Stimulated activated naive CD4-positive, alpha-beta T cell treated with Interleukin-2 at 50 U/mL for 16 hours (primary cell): ENCODE results near the gene EMILIN3.

Experiments used
- DNase-seq: peaks from one replicate; lab custom pipeline; 2025; lab: John Stamatoyannopoulos, UW

Gene EMILIN3

DNA sequence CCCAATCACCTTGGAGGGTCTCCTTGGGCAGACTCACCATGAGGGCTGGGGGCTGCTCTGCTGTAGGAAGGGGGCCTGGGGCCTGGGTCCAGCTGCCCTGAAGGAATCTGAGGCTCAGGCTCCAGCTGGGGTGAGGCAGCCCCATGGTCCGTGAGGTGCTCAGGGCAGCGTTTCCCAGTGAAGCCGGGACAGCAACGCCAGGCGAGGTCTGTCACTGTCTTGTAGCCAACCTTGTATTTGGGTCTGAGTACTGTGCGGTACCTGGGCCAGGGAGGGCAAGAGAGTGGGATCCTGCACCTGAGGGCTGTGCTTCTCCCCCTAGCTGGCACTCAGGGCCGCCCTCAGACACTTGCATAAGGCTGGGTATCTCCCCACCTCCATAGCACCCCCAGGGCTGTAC, 3.0 kb downstream of the EMILIN3 start:
- DNase-seq, result no peak

DNA sequence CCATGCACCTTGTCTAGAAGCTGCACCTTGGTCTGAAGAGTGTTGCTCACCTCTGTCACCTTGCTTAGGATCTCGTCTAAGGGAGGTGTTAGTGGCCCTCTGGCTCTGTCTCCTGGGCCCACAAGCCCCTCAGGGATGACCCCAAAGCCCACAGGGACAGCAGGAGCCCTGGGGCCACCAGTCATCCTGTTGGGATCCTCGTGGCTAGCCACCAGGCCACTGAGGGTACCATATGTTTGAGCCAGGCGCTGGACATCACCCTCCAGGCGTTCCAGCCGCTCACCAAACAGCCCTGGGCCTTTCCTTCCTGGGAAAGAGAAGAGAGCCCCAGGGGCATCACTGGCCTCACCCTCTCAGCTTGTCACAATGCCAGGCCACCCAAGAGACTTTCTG, 3.9 kb downstream of the EMILIN3 start:
- DNase-seq, result no peak

GRCh38 chr20:41361757-41362747, 4.6 kb downstream of the EMILIN3 start:
- no peak for DNase-seq

DNA sequence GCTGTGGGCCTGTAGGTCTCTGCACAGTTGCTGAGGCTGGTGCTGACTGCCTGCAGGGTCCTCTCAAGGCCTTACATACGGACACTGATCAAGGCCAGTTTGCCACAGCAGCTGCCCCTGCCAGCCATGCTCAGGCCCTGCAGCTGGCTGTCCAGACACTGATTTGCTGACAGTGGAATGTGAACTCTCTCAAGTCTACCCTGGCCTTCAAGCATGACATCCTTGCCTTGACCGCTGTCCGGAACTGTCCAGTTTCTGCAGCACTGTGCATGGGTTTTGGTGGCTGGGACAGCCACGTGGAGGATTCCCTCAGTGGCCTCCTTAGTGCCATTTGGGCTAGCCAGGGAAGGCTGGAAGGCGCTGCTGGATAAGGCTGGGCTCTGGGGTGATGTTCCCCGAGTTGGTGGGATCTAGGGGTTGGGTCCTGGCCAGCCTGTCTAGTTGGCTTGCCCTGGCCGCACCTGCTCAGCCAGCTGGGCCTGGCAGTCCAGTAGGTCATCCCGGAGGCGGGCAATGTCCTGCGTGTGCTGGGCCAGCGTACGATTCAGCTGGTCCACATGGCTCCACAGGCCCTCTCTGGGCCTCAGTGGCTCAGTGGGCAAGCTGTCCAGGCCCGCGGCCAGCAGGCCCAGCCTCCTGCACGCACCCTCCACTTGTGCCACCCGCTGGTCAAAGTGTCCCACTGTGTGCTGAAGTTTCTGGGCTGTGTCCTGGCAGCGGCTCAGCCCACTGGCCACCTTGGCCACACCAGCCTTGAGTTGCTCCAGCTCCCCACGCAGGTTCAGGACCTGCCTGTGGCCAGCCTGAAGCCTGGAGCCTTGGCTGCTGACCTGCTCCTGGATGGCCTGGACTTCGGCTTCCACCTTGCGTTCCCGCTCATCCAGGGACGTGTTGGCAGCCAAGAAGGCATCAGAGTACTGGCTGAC, 5.5 kb downstream of the EMILIN3 start:
- no peak for DNase-seq

GRCh38 chr20:41359541-41360011, 7.0 kb downstream of the EMILIN3 start:
- no peak for DNase-seq

DNA sequence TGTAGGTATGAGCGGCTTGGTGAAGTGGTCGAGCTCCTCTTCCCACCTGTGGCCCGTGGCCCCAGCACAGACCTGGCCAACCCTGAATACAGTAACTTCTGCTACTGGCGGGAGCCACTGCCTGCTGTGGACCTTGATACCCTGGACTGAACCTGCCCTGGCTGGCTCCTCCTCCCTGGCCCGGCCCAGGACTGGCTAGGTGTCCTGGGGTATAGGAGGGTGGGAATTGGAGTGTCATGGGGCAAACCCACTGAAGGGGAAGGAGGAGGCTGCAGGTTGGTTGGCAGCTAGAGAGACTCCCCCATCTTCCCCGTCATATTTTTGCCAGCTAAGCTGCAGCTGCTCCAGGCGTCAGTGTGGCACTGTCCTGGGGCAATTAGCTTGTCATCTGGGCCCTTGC, 7.9 kb downstream of the EMILIN3 start:
- DNase-seq, result no peak

- no peak for DNase-seq
Observed at GRCh38 chr20:41358230-41358629, 8.4 kb downstream of the EMILIN3 start.

GRCh38 chr20:41357424-41358163, 9.0 kb downstream of the EMILIN3 start:
- DNase-seq, result no peak

DNA sequence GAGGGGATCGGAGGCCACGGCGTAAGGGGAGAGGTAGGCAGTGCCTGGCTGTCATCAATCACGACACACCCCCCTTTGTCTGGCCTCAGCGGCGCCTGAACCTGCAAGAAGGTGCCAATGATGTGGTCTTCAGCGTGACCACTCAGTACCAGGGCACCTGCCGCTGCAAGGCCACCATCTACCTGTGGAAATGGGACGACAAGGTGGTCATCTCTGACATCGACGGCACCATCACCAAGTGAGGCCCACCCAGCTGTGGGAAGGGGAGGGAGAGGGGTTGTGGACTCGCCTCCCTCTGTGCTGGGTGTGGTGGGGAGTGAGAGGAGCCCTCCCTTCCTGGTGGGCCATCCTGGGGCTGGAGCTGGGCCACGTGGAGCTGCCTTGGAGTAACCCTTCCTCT, 9.7 kb downstream of the EMILIN3 start:
- no peak for DNase-seq

- no peak for DNase-seq
Observed at GRCh38 chr20:41355598-41356203, 10.9 kb downstream of the EMILIN3 start.

- no peak for DNase-seq
Observed at GRCh38 chr20:41355192-41355591, 11.4 kb downstream of the EMILIN3 start.

DNA sequence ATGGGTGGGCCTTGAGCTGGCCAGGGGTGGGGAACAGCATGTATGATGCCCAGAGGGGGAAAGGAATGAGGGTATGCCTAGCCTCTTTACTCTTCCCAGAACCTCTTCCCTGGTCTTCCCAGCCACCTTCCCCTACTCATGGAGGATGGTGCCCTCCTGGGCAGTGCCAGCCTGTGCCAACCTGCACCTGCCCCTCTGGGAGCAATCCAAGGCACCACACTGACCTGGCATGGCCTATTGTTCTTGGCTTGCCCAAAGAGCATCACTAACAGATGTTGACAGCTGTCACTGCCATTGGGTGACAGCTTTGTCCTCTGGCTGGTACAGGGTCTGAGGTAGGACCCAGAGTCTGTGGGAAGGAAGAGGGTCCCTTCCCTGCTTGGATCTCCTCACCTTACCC, 13.1 kb downstream of the EMILIN3 start:
- no peak for DNase-seq

DNA sequence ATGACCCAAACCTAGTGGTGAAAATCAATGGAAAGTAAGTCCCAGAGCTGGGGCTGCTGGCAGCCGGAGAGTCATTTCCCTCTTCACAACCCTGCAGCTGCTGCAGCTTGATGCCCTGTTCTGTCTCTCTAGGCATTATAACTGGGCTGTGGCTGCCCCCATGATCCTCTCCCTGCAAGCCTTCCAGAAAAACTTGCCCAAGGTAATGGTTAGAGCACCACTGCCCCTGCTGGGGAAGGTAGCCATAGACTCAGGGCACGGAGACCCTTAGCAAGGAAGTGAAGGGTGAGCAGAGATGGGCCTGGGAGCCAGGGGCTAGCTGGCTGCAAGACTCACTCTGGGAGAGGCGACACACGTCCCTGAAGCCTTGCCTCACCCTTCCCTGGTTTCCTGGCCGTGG, 14.0 kb downstream of the EMILIN3 start:
- no peak for DNase-seq

DNA sequence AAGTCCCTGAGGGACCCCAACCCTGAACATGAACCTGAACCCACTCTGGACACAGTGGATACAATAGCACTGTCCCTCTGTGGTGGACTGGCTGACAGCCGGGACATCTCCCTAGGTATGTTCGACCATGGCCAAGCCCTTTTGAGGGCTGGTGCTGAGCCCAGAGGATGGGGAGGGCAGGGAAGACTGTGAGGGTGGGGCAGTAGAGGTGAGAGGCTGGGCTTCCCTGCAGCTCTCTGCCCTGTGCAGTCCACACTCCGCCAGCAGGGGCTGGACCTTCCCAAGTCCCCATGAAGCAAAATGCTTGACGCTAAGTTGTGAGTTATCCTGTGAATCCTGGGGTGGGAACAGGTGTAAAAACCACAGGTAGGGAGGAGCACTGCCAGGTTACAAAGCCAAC, 14.5 kb downstream of the EMILIN3 start:
- no peak for DNase-seq

DNA sequence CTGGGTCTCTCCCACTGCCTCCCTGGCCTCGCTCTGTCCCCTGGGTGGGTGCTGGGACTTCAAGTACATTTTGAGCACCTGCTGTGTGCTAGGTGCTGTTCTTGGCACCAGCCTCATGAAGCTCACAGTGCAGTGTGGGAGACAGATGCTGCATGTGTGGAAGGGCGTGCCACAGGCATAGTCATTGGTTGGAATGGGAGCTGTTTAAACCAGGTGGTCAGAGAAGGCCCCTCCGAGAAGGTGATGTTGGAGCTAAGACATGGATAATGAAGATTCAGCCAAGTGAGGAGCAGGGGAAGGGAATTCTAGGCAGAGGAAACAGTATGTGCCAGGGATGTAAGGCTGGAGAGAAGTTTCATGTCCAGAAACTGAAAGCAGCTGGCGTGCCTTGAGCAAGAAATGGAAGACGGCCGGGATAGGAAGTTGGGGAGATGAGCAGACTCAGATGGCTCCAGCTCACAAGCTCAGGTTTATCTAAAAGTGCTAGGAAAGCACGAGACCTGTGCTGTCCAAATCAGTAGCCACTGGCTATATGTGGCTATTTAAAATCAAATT, 16.1 kb downstream of the EMILIN3 start:
- no peak for DNase-seq

DNA sequence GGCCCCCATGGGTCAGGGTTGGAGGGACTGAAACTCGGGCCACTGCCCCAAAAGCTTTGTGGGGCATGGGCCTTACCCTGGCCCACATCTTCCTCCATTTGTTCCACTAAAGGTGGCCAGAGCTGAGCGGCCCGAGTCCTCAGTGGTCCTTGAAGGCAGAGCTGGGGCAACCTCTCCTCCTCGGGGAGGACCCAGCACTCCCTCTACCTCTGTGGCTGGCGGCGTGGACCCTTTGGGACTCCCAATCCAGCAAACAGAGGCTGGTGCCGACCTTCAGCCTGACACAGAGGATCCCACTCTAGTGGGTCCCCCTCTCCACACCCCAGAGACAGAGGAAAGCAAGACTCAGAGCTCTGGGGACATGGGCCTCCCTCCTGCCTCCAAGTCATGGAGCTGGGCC, 16.7 kb downstream of the EMILIN3 start:
- no peak for DNase-seq

GRCh38 chr20:41349266-41349665, 17.4 kb downstream of the EMILIN3 start:
- no peak for DNase-seq

DNA sequence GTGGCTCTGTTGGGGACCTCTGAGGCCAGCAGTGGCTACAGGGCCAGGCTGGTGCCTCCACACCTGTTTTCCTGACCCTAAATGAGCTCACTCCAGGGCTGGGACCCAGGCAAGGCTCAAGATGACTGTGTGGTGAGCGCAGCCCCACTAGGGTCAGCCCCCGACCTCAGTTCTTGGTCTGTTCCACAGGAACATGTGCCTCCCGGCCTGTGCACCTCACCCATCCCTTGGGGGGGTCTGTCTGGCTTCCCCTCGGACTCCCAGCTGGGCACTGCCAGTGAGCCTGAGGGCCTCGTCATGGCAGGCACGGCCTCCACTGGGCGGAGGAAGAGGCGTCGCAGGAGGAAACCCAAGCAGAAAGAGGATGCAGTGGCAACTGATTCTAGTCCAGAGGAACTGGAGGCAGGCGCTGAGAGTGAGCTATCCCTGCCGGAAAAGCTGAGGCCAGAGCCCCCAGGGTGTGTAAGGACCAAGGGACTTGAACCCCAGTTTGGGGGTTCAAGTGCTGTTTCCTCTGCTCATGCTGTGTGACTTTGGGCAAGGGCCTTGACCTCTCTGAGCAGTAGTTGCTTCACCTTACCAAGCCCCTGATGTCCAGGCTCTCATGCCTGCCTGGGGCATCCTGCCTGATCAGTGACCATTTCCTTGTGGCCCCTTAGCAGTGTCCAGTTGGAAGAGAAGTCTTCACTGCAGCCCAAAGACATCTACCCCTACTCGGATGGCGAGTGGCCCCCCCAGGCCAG, 18.0 kb downstream of the EMILIN3 start:
- no peak for DNase-seq

DNA sequence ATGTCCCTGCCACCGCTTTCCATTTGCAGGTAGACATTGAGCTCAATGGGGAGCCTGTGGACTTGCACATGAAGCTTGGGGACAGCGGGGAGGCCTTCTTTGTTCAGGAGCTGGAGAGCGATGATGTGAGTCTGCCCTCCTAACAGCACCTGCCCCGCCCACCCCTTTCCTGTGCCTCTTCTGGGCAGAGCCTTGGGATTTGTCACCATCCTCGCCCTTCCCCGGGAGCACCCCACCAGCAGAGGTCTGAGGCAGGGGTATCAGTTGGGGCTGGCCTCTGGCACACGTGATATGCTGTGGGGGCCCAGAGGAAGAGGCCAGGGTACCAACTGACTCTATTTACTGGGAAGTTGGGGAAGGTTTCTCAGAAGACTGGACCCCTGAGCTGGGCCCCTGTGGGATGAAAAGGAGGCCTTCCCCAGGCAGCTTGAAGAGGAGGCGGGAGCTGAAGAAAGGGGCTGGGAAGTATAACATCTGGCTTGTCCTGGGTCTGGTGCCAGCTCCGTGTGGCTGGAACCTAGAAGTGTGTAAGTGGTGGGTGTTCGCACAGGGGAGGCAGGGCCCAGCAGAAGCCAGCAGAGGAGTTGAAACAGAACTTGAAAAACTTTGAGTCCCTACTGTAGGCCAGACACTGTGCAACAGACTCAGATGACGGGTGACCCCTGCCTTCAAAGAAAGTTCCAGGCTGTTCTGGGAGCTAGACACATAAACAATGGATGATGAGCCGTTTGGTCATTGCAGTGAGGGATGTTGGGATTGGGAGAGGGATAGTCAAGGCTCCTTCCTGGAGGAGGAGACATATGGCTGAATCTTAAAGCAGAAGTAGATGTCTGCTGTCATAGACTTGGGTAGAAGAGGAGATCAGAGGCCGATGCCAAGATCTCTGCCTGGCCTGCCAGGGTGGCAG, 18.8 kb downstream of the EMILIN3 start:
- no peak for DNase-seq

DNA sequence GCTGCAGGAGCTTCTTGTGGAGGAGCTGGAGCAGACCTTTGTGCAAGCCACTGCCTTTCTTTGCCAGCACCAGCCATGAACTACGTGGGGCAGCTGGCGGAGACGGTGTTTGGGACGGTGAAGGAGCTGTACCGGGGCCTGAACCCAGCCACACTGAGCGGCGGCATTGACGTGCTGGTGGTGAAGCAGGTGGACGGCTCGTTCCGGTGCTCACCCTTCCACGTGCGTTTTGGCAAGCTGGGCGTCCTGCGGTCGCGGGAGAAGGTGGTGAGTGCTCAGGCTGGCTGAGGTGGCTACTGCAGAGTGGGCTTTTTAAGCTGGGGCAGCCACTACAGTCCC, 20.9 kb downstream of the EMILIN3 start:
- no peak for DNase-seq
